Gastroesophageal sphincter (tissue), 4 donors: ENCODE results near the gene RNF8. TPM values are rescaled to one million over a fixed set of nuclear protein-coding genes. Genes with fewer than 3 reads are reported as not detected.

Source experiments
- ATAC-seq: fragments of 150-250 bp; one replicate; pipeline ENCODE4 v1.9.1; 2016; ENCODE audit warnings: mild to moderate bottlenecking, moderate library complexity
- H3K27ac ChIP-seq, 4 donors: fragments of 200-600 bp; sonication (generic) in 3 of 4; 1 replicate in 3 of 4; 2 replicates in 1 of 4; pipeline ENCODE4 v1.5.1; 2016 to 2019
- H3K27me3 ChIP-seq: fragments of 200-600 bp; sonication (generic); one replicate; pipeline ENCODE4 v1.5.1; 2019
- H3K36me3 ChIP-seq, 2 donors: fragments of 200-600 bp; sonication (generic); one replicate each; pipeline ENCODE4 v1.5.1; 2019; ENCODE audit warnings: control low read depth in 1 of 2
- H3K4me1 ChIP-seq, 3 donors: fragments of 200-600 bp; sonication (generic); 1 replicate in 2 of 3; 2 replicates in 1 of 3; pipeline ENCODE4 v1.5.1; 2016 to 2019; ENCODE audit warnings: control low read depth in 2 of 3
- H3K4me3 ChIP-seq, 2 donors: fragments of 200-600 bp; sonication (generic); one replicate each; pipeline ENCODE4 v1.5.1; 2019; ENCODE audit warnings: mild to moderate bottlenecking in 1 of 2, moderate library complexity in 1 of 2
- H3K9me3 ChIP-seq, 3 donors: fragments of 200-600 bp; sonication (generic); one replicate each; pipeline ENCODE4 v1.5.1; 2017 to 2019; ENCODE audit warnings: control low read depth in 2 of 3
- CTCF ChIP-seq, 4 experiments: fragments of 200-600 bp in 2 of 4; fragments of 450-650 bp in 2 of 4; sonication (generic) in 1 of 4; IDR thresholded peaks; one replicate each; pipeline ENCODE4 v1.5.1; 2017 to 2019; ENCODE audit warnings: antibody characterized with exemption in 4 of 4, mild to moderate bottlenecking in 2 of 4, moderate library complexity in 2 of 4
- EP300 ChIP-seq: sonication (generic); formaldehyde crosslinking; IDR thresholded peaks from one replicate; pipeline ENCODE4 v1.6.1; 2017; ENCODE audit warnings: antibody characterized with exemption, mild to moderate bottlenecking
- POLR2A ChIP-seq, 2 donors: fragments of 450-650 bp; IDR thresholded peaks; one replicate each; pipeline ENCODE4 v1.6.1; 2017; ENCODE audit warnings: antibody characterized with exemption in 2 of 2, mild to moderate bottlenecking in 2 of 2, moderate library complexity in 1 of 2
- POLR2AphosphoS5 ChIP-seq: sonication (generic); formaldehyde crosslinking; IDR thresholded peaks from one replicate; pipeline ENCODE4 v1.6.1; 2017; ENCODE audit warnings: antibody characterized with exemption
- WGBS, 2 donors: methylation state at CpG; one replicate each; pipeline ENCODE4 v1.1.5; 2018; ENCODE audit warnings: low coverage in 1 of 2; 5-methylcytosine and 5-hydroxymethylcytosine counted together
- total RNA-seq, 4 donors: library from RNA; depleted of rRNA; stranded (reverse); fragments of >200 nt; gene quantifications; one replicate each; pipeline ENCODE4 v1.1.0, GENCODE V29; 2016

RNF8 gene
- total RNA-seq, 4 donors from 2014 or later = 10.0 to 21.5 (median 16.0) TPM

GRCh38 chr6:37311741-37312473 is 41.9 kb upstream of the RNF8 start:
- ATAC-seq = no peak
- Histone ChIP-seq H3K27ac (no peak overlapping the region), H3K36me3 (peaks cover 0 to 50% of the 10 kb centered on the region in 2 donors), H3K27me3 (no peaks in the 10 kb centered on the region), H3K4me3 (no peak overlapping the region), H3K9me3 (no peaks in the 10 kb centered on the region), H3K4me1 (peaks cover 0 to 20% (median 6%) of the 10 kb centered on the region in 3 donors)
- 72 to 76% methylated on average over 2 of the region's 2 CpGs for WGBS, 2 donors
- TF ChIP-seq EP300 (no peak), CTCF (IDR thresholded peaks at IDR 0.05) (no peak), POLR2AphosphoS5 (no peak), POLR2A (IDR thresholded peaks at IDR 0.05) (no peak)

GRCh38 chr6:37313723-37314486 is 39.9 kb upstream of the RNF8 start:
- Histone ChIP-seq H3K27me3 (no peaks in the 10 kb centered on the region), H3K9me3 (no peaks in the 10 kb centered on the region), H3K4me1 (peaks cover 0 to 5% (median 2%) of the 10 kb centered on the region in 3 donors), H3K4me3 (no peak overlapping the region), H3K36me3 (peaks cover 0 to 70% of the 10 kb centered on the region in 2 donors), H3K27ac (no peak overlapping the region)
- 86 to 92% methylated on average over 9 to 12 of the region's 13 CpGs for WGBS, 2 donors
- no peak for ATAC-seq
- TF ChIP-seq POLR2A (IDR thresholded peaks at IDR 0.05) = no peak
- TF ChIP-seq EP300 = no peak
- TF ChIP-seq CTCF (IDR thresholded peaks at IDR 0.05) = no peak
- no peak for TF ChIP-seq POLR2AphosphoS5

- no peak for ATAC-seq
- H3K9me3 ChIP-seq = no peaks in the 10 kb centered on the region
- no peaks in the 10 kb centered on the region for H3K4me1 ChIP-seq
- H3K36me3 ChIP-seq = peaks cover 0 to 77% of the 10 kb centered on the region in 2 donors
- H3K4me3 ChIP-seq = no peak overlapping the region
- H3K27me3 ChIP-seq = no peaks in the 10 kb centered on the region
- peak in 1 of 4 experiments; percentile 23 for TF ChIP-seq CTCF (IDR thresholded peaks at IDR 0.05)
- TF ChIP-seq POLR2A (IDR thresholded peaks at IDR 0.05) = no peak
- TF ChIP-seq POLR2AphosphoS5 = no peak
- TF ChIP-seq EP300 = no peak
- WGBS, 2 donors = 59 to 100% methylated on average over 1 to 6 of the region's 6 CpGs
- H3K27ac ChIP-seq = no peak overlapping the region
Measured at GRCh38 chr6:37314487-37315156, 39.2 kb upstream of the RNF8 start.

GRCh38 chr6:37315157-37315515 is 38.6 kb upstream of the RNF8 start:
- peaks cover 0 to 82% of the 10 kb centered on the region in 2 donors for H3K36me3 ChIP-seq
- no peaks in the 10 kb centered on the region for H3K27me3 ChIP-seq
- no peak overlapping the region for H3K27ac ChIP-seq
- WGBS, 2 donors = 80 to 87% methylated on average over 2 to 7 of the region's 7 CpGs
- H3K4me3 ChIP-seq = no peak overlapping the region
- no peaks in the 10 kb centered on the region for H3K9me3 ChIP-seq
- TF ChIP-seq EP300 = no peak
- TF ChIP-seq POLR2A (IDR thresholded peaks at IDR 0.05) = no peak
- no peak for TF ChIP-seq POLR2AphosphoS5
- TF ChIP-seq CTCF (IDR thresholded peaks at IDR 0.05) = no peak
- no peak for ATAC-seq
- no peaks in the 10 kb centered on the region for H3K4me1 ChIP-seq
